Measurements from ENCODE around the gene CHKA.

CHKA gene

GRCh38 chr11:68077617-68078582 lies 43.3 kb downstream of the CHKA start:
- H3K27ac ChIP-seq, result 0 out of 22 replicates have a peak overlapping the region, but pooled peaks of 1 of the 11 experiments have one; percentile 14
- no peaks in the 10 kb centered on the region for H3K9me3 ChIP-seq (replicated peaks in 1 of 11)
- no peak for TF ChIP-seq Cebpa-rat (IDR thresholded peaks at IDR 0.05)

GRCh38 chr11:68076371-68077042 lies 44.7 kb downstream of the CHKA start:
- H3K36me3 ChIP-seq, result peaks cover 38 to 86% (median 62%) of the 10 kb centered on the region in 11 experiments
- H3K4me2 ChIP-seq, result no peak overlapping the region
- no peak overlapping the region for H3K9ac ChIP-seq
- H3K27me3 ChIP-seq, result no peaks in the 10 kb centered on the region
- no peak overlapping the region for H3K27ac ChIP-seq
- peak in 5 of 11 experiments; percentile 16 to 71 (median 30); a peak in 5 of 22 replicates for TF ChIP-seq Cebpa-rat (IDR thresholded peaks at IDR 0.05)
- H3K4me3 ChIP-seq, result no peak overlapping the region
- H3K4me1 ChIP-seq, result peaks cover 15 to 40% (median 31%) of the 10 kb centered on the region in 10 experiments
- H4K20me1 ChIP-seq, result peaks cover 0 to 52% (median 20%) of the 10 kb centered on the region in 11 experiments; a peak in 14 of 22 replicates
- H3K9me3 ChIP-seq (replicated peaks in 1 of 11), result no peaks in the 10 kb centered on the region

More at GRCh38 chr11:68077617-68078582, 43.3 kb downstream of the CHKA start:
- Histone ChIP-seq H3K4me3 (no peak overlapping the region), H3K4me1 (peaks cover 11 to 34% (median 25%) of the 10 kb centered on the region in 10 experiments), H3K36me3 (peaks cover 29 to 84% (median 57%) of the 10 kb centered on the region in 11 experiments), H3K4me2 (peak overlapping the region; percentile 33 to 77 (median 73)), H4K20me1 (peaks cover 0 to 56% (median 20%) of the 10 kb centered on the region in 11 experiments; a peak in 15 of 22 replicates), H3K9ac (peak overlapping the region in 3 of 11 experiments; percentile 14 to 23 (median 23); a peak in 3 of 22 replicates), H3K27me3 (no peaks in the 10 kb centered on the region)

- H3K36me3 ChIP-seq, result peaks cover 44 to 86% (median 62%) of the 10 kb centered on the region in 11 experiments
- H3K4me2 ChIP-seq, result no peak overlapping the region
- no peak overlapping the region for H3K27ac ChIP-seq
- H3K4me3 ChIP-seq, result no peak overlapping the region
- H3K27me3 ChIP-seq, result no peaks in the 10 kb centered on the region
- H3K9me3 ChIP-seq (replicated peaks in 1 of 11), result no peaks in the 10 kb centered on the region
- peaks cover 0 to 52% (median 21%) of the 10 kb centered on the region in 11 experiments; a peak in 14 of 22 replicates for H4K20me1 ChIP-seq
- H3K9ac ChIP-seq, result no peak overlapping the region
- TF ChIP-seq Cebpa-rat (IDR thresholded peaks at IDR 0.05), result peak in 3 of 11 experiments; percentile 10 to 53 (median 28); a peak in 1 of 22 replicates
- peaks cover 21 to 42% (median 35%) of the 10 kb centered on the region in 10 experiments for H3K4me1 ChIP-seq
Measured at GRCh38 chr11:68074584-68075352, 46.4 kb downstream of the CHKA start.

GRCh38 chr11:68071281-68072048 lies 49.7 kb downstream of the CHKA start:
- Histone ChIP-seq H3K27ac (no peak overlapping the region), H3K9ac (no peak overlapping the region), H3K4me2 (peak overlapping the region in 6 of 11 experiments; percentile 17 to 30 (median 20); a peak in 7 of 22 replicates), H3K4me1 (peaks cover 7 to 13% (median 9%) of the 10 kb centered on the region in 10 experiments; a peak in 17 of 20 replicates), H3K9me3 (replicated peaks in 1 of 11) (no peaks in the 10 kb centered on the region), H4K20me1 (peaks cover 0 to 32% (median 6%) of the 10 kb centered on the region in 11 experiments; a peak in 10 of 22 replicates), H3K36me3 (peaks cover 77 to 97% (median 86%) of the 10 kb centered on the region in 11 experiments), H3K27me3 (no peaks in the 10 kb centered on the region), H3K4me3 (no peak overlapping the region)
- TF ChIP-seq Cebpa-rat (IDR thresholded peaks at IDR 0.05), result no peak

GRCh38 chr11:68067991-68068390 lies 53.2 kb downstream of the CHKA start:
- Histone ChIP-seq H3K27me3 (no peaks in the 10 kb centered on the region), H3K27ac (no peak overlapping the region), H4K20me1 (peaks cover 0 to 26% (median 4%) of the 10 kb centered on the region in 11 experiments; a peak in 6 of 22 replicates), H3K36me3 (peaks cover 85 to 99% (median 99%) of the 10 kb centered on the region in 11 experiments), H3K4me3 (no peak overlapping the region), H3K9me3 (replicated peaks in 1 of 11) (no peaks in the 10 kb centered on the region), H3K4me2 (no peak overlapping the region), H3K9ac (no peak overlapping the region), H3K4me1 (peaks cover 9 to 46% (median 19%) of the 10 kb centered on the region in 10 experiments; a peak in 19 of 20 replicates)
- no peak for TF ChIP-seq Cebpa-rat (IDR thresholded peaks at IDR 0.05)

GRCh38 chr11:68066742-68067141 lies 54.4 kb downstream of the CHKA start:
- Histone ChIP-seq H3K4me1 (peaks cover 7 to 44% (median 17%) of the 10 kb centered on the region in 10 experiments; a peak in 19 of 20 replicates), H3K27me3 (no peaks in the 10 kb centered on the region), H3K4me2 (no peak overlapping the region), H3K9ac (no peak overlapping the region), H3K36me3 (peaks cover 85 to 100% (median 99%) of the 10 kb centered on the region in 11 experiments), H3K9me3 (replicated peaks in 1 of 11) (no peaks in the 10 kb centered on the region), H3K27ac (no peak overlapping the region), H4K20me1 (peaks cover 0 to 18% (median 4%) of the 10 kb centered on the region in 11 experiments; a peak in 6 of 22 replicates), H3K4me3 (no peak overlapping the region)
- TF ChIP-seq Cebpa-rat (IDR thresholded peaks at IDR 0.05), result no peak

GRCh38 chr11:68065841-68066240 lies 55.3 kb downstream of the CHKA start:
- H3K36me3 ChIP-seq, result peaks cover 86 to 100% (median 99%) of the 10 kb centered on the region in 11 experiments
- H3K4me3 ChIP-seq, result no peak overlapping the region
- H3K4me2 ChIP-seq, result peak overlapping the region in 3 of 11 experiments; percentile 55 to 74 (median 60); a peak in 6 of 22 replicates
- H3K4me1 ChIP-seq, result peaks cover 0 to 36% (median 10%) of the 10 kb centered on the region in 10 experiments; a peak in 14 of 20 replicates
- no peaks in the 10 kb centered on the region for H3K9me3 ChIP-seq (replicated peaks in 1 of 11)
- H3K27ac ChIP-seq, result no peak overlapping the region
- H4K20me1 ChIP-seq, result peaks cover 0 to 16% (median 0%) of the 10 kb centered on the region in 11 experiments; a peak in 3 of 22 replicates
- H3K27me3 ChIP-seq, result no peaks in the 10 kb centered on the region
- H3K9ac ChIP-seq, result no peak overlapping the region; a peak in 1 of 22 replicates
- no peak for TF ChIP-seq Cebpa-rat (IDR thresholded peaks at IDR 0.05)

Measured in BLaER1 treated with 17β-estradiol and CSF1 and Interleukin-3, amounts not matched to agents 10 nM and 100 nM (cell line).